ENCODE results near the gene EDN2.
A peak's percentile ranks its signal among the peaks of the same experiment; 100 is the strongest.

Gene EDN2

DNA sequence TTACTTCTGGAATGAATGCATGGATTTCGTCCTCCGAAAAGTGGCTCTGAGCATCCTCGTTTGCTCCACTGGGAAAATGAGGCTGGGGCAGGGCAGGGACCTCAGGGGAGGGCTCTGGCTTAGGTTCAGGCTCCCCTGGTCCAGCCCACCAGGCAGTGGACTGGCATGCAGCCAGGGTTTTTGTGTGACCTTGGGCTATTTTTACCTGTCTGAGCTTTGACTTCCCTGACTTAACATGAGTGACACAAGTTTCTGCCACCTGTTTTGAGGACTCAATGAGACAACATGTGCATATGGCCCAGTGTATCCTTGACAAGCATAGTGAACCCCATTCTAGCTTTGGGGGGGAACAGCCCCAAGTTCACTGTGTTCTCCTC, 32.6 kb upstream of the EDN2 start:
- Histone ChIP-seq H3K27me3 (ENCODE audit: control insufficient read depth in 5 of 5, insufficient read depth in 4 of 5, low read length in 5 of 5) (no peaks in the 10 kb centered on the region), H3K27ac (ENCODE audit: low read depth, low read length) (no peak overlapping the region), H3K4me3 (ENCODE audit: low read depth in 1 of 5, low read length in 5 of 5) (peak overlapping the region in 1 of 5 donors; percentile 66), H3K9me3 (ENCODE audit: control insufficient read depth in 5 of 5, low read length in 5 of 5) (no peaks in the 10 kb centered on the region), H3K4me1 (ENCODE audit: control insufficient read depth in 5 of 5, insufficient read depth in 5 of 5, low read length in 5 of 5) (peaks cover 7 to 23% (median 21%) of the 10 kb centered on the region in 5 donors), H3K9ac (ENCODE audit: low read length in 5 of 5) (peak overlapping the region in 2 of 5 donors; percentile 66 to 79), H3K36me3 (ENCODE audit: control insufficient read depth in 5 of 5, insufficient read depth in 5 of 5, low read length in 5 of 5) (peaks cover 0 to 34% (median 14%) of the 10 kb centered on the region in 5 donors)

DNA sequence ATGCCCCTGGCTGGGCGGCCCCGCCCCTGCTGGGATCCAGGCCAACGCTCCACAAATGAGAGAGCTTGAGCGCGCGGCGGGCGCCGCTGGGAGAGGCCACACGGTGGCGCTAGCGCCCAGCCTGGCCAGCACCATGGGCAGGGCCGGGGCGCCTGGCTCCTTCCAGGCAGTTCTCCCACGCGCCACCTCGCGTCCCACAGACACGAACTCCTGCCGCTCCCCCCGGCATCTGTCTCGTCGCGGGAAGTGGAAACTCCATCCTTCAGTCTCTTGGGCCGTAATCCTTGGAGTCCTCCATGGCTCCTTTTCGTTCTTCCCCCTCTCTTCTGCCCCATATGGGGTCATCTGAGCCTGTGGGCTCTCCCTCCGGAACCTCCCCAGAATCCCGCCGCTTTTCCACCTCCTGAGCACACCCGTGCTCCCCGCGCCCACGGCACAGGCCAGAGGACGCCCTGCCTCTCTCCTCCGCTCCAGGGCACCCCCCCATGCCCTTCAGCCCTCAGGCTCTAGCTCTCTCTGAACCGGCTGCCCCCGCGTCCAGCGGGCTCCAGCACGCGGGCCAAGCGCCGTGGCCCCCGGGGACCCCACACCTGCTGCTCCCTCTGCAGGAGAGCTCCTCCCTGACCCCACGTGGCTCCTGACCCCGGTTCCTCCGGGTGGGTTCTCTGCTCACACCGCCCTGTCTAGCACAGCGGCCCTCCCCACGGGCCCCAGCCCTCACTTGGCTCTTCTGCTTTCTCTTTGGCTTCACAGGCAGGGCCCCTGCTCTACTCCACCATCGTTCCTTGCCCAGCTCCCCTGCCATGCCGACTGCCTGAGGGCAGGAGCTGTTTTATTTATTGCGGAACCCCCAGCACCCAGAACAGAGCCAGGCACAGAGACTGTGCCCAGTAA, 31.9 kb upstream of the EDN2 start:
- Histone ChIP-seq H3K9ac (ENCODE audit: low read length in 5 of 5) (peak overlapping the region in 4 of 5 donors; percentile 10 to 79 (median 44)), H3K27ac (ENCODE audit: low read depth, low read length) (no peak overlapping the region), H3K27me3 (ENCODE audit: control insufficient read depth in 5 of 5, insufficient read depth in 4 of 5, low read length in 5 of 5) (no peaks in the 10 kb centered on the region), H3K36me3 (ENCODE audit: control insufficient read depth in 5 of 5, insufficient read depth in 5 of 5, low read length in 5 of 5) (peaks cover 0 to 32% (median 15%) of the 10 kb centered on the region in 5 donors), H3K4me3 (ENCODE audit: low read depth in 1 of 5, low read length in 5 of 5) (peak overlapping the region; percentile 56 to 66 (median 65)), H3K9me3 (ENCODE audit: control insufficient read depth in 5 of 5, low read length in 5 of 5) (no peaks in the 10 kb centered on the region), H3K4me1 (ENCODE audit: control insufficient read depth in 5 of 5, insufficient read depth in 5 of 5, low read length in 5 of 5) (peaks cover 7 to 23% (median 21%) of the 10 kb centered on the region in 5 donors)

GRCh38 chr1:41515778-41516167, 31.3 kb upstream of the EDN2 start:
- Histone ChIP-seq H3K9ac (ENCODE audit: low read length in 5 of 5) (no peak overlapping the region), H3K4me1 (ENCODE audit: control insufficient read depth in 5 of 5, insufficient read depth in 5 of 5, low read length in 5 of 5) (peaks cover 7 to 23% (median 21%) of the 10 kb centered on the region in 5 donors), H3K4me3 (ENCODE audit: low read depth in 1 of 5, low read length in 5 of 5) (peak overlapping the region in 1 of 5 donors; percentile 5), H3K27ac (ENCODE audit: low read depth, low read length) (no peak overlapping the region), H3K36me3 (ENCODE audit: control insufficient read depth in 5 of 5, insufficient read depth in 5 of 5, low read length in 5 of 5) (peaks cover 0 to 32% (median 16%) of the 10 kb centered on the region in 5 donors), H3K27me3 (ENCODE audit: control insufficient read depth in 5 of 5, insufficient read depth in 4 of 5, low read length in 5 of 5) (no peaks in the 10 kb centered on the region), H3K9me3 (ENCODE audit: control insufficient read depth in 5 of 5, low read length in 5 of 5) (no peaks in the 10 kb centered on the region)

DNA sequence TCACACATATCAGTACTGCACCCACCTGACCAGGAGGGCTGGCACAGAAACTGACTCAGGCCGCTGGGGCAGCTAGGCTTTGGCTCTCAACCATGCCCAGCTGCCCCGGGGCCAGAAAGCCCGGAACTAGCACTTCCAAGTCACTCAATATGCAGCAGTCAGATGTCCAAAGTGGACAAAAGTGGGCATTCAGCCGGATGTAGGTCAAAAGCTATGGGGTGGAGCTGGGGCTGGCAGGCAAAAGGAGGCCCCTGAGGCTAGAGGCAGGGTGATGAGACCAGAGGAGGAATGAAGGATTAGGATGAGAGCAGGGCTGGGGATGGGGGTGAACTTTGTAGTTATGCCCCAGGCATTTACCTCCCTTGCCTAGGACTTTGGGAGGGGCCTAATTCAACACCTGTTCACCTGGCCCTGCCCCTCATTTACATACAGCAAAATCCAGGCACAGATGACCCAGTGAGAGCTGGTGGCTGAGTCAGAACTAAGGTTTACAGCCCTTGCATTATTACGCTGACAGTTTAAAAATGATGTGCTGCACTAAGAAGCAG, 30.7 kb upstream of the EDN2 start:
- Histone ChIP-seq H3K9ac (ENCODE audit: low read length in 5 of 5) (no peak overlapping the region), H3K9me3 (ENCODE audit: control insufficient read depth in 5 of 5, low read length in 5 of 5) (no peaks in the 10 kb centered on the region), H3K4me1 (ENCODE audit: control insufficient read depth in 5 of 5, insufficient read depth in 5 of 5, low read length in 5 of 5) (peaks cover 7 to 23% (median 21%) of the 10 kb centered on the region in 5 donors), H3K27me3 (ENCODE audit: control insufficient read depth in 5 of 5, insufficient read depth in 4 of 5, low read length in 5 of 5) (no peaks in the 10 kb centered on the region), H3K36me3 (ENCODE audit: control insufficient read depth in 5 of 5, insufficient read depth in 5 of 5, low read length in 5 of 5) (peaks cover 0 to 34% (median 15%) of the 10 kb centered on the region in 5 donors), H3K4me3 (ENCODE audit: low read depth in 1 of 5, low read length in 5 of 5) (no peak overlapping the region), H3K27ac (ENCODE audit: low read depth, low read length) (no peak overlapping the region)

DNA sequence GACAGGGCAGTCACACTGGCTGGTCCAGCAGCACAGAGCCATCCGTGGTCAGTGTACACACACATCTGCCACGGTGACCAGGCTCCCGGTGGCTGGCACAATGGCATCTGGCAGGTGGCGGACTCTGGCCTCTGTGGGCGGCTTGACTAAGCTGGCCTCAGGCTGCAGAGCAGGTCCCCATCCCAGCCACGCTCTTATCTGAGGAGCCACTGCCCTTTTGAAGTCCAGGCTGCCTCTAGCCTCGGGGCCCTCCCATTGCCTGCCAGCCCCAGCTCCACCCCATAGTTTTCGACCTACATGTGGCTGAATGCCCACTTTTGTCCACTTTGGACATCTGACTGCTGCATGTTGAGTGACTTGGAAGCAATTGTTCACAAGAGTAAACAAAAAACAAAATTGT, 29.9 kb upstream of the EDN2 start:
- Histone ChIP-seq H3K9ac (ENCODE audit: low read length in 5 of 5) (no peak overlapping the region), H3K4me1 (ENCODE audit: control insufficient read depth in 5 of 5, insufficient read depth in 5 of 5, low read length in 5 of 5) (peaks cover 7 to 23% (median 21%) of the 10 kb centered on the region in 5 donors), H3K27me3 (ENCODE audit: control insufficient read depth in 5 of 5, insufficient read depth in 4 of 5, low read length in 5 of 5) (no peaks in the 10 kb centered on the region), H3K4me3 (ENCODE audit: low read depth in 1 of 5, low read length in 5 of 5) (no peak overlapping the region), H3K9me3 (ENCODE audit: control insufficient read depth in 5 of 5, low read length in 5 of 5) (no peaks in the 10 kb centered on the region), H3K36me3 (ENCODE audit: control insufficient read depth in 5 of 5, insufficient read depth in 5 of 5, low read length in 5 of 5) (peaks cover 0 to 36% (median 16%) of the 10 kb centered on the region in 5 donors), H3K27ac (ENCODE audit: low read depth, low read length) (no peak overlapping the region)

GRCh38 chr1:41513383-41513735, 28.9 kb upstream of the EDN2 start:
- Histone ChIP-seq H3K27me3 (ENCODE audit: control insufficient read depth in 5 of 5, insufficient read depth in 4 of 5, low read length in 5 of 5) (no peaks in the 10 kb centered on the region), H3K27ac (ENCODE audit: low read depth, low read length) (no peak overlapping the region), H3K9me3 (ENCODE audit: control insufficient read depth in 5 of 5, low read length in 5 of 5) (no peaks in the 10 kb centered on the region), H3K4me3 (ENCODE audit: low read depth in 1 of 5, low read length in 5 of 5) (no peak overlapping the region), H3K9ac (ENCODE audit: low read length in 5 of 5) (no peak overlapping the region), H3K4me1 (ENCODE audit: control insufficient read depth in 5 of 5, insufficient read depth in 5 of 5, low read length in 5 of 5) (peaks cover 7 to 23% (median 21%) of the 10 kb centered on the region in 5 donors), H3K36me3 (ENCODE audit: control insufficient read depth in 5 of 5, insufficient read depth in 5 of 5, low read length in 5 of 5) (peaks cover 0 to 34% (median 16%) of the 10 kb centered on the region in 5 donors)

DNA sequence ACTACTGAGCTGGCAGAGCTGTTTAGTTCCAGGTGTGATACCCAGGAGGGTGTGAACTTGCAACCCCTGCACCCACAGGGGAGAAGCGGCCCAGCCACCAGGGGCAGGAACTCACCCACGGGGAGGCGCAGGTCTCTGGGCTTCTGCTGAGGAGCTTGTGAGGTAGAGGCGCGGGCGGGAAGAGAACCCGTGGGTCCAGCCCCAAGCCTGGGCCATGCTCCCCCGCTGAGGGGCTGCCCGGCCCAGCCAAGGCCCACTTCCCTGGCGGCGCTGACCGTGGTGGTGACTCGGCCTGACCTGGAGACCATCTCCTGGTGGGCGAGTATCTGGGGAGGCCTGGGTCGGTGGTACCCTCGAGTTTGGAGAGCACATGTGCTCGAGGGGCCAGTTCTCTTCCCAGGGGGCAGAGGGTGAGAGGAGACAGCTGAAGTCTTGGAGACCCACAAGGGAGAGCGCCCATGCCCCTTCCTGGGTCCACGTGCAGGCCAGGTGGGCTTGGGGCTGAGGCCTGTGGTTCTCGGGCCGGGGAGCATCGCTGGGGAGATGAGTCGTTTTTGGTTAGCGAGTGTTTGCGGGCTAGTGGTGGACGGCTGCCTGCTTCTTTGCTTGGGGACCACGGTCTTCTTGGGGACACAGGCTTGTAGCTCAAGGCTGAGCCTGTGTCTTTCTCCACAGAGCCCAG, 28.4 kb upstream of the EDN2 start:
- Histone ChIP-seq H3K9ac (ENCODE audit: low read length in 5 of 5) (no peak overlapping the region), H3K4me1 (ENCODE audit: control insufficient read depth in 5 of 5, insufficient read depth in 5 of 5, low read length in 5 of 5) (peaks cover 7 to 23% (median 21%) of the 10 kb centered on the region in 5 donors), H3K27me3 (ENCODE audit: control insufficient read depth in 5 of 5, insufficient read depth in 4 of 5, low read length in 5 of 5) (no peaks in the 10 kb centered on the region), H3K27ac (ENCODE audit: low read depth, low read length) (no peak overlapping the region), H3K4me3 (ENCODE audit: low read depth in 1 of 5, low read length in 5 of 5) (no peak overlapping the region), H3K9me3 (ENCODE audit: control insufficient read depth in 5 of 5, low read length in 5 of 5) (no peaks in the 10 kb centered on the region), H3K36me3 (ENCODE audit: control insufficient read depth in 5 of 5, insufficient read depth in 5 of 5, low read length in 5 of 5) (peaks cover 0 to 30% (median 16%) of the 10 kb centered on the region in 5 donors)

- no peaks in the 10 kb centered on the region for H3K27me3 ChIP-seq (ENCODE audit: control insufficient read depth in 5 of 5, insufficient read depth in 4 of 5, low read length in 5 of 5)
- no peak overlapping the region for H3K27ac ChIP-seq (ENCODE audit: low read depth, low read length)
- peaks cover 7 to 24% (median 13%) of the 10 kb centered on the region in 5 donors for H3K4me1 ChIP-seq (ENCODE audit: control insufficient read depth in 5 of 5, insufficient read depth in 5 of 5, low read length in 5 of 5)
- H3K36me3 ChIP-seq (ENCODE audit: control insufficient read depth in 5 of 5, insufficient read depth in 5 of 5, low read length in 5 of 5): peaks cover 0 to 29% (median 16%) of the 10 kb centered on the region in 5 donors
- no peaks in the 10 kb centered on the region for H3K9me3 ChIP-seq (ENCODE audit: control insufficient read depth in 5 of 5, low read length in 5 of 5)
- H3K9ac ChIP-seq (ENCODE audit: low read length in 5 of 5): no peak overlapping the region
- no peak overlapping the region for H3K4me3 ChIP-seq (ENCODE audit: low read depth in 1 of 5, low read length in 5 of 5)
Observed at GRCh38 chr1:41511239-41511540, 26.7 kb upstream of the EDN2 start.

GRCh38 chr1:41510531-41511238, 26.2 kb upstream of the EDN2 start:
- Histone ChIP-seq H3K9me3 (ENCODE audit: control insufficient read depth in 5 of 5, low read length in 5 of 5) (no peaks in the 10 kb centered on the region), H3K27ac (ENCODE audit: low read depth, low read length) (no peak overlapping the region), H3K36me3 (ENCODE audit: control insufficient read depth in 5 of 5, insufficient read depth in 5 of 5, low read length in 5 of 5) (peaks cover 0 to 29% (median 16%) of the 10 kb centered on the region in 5 donors), H3K27me3 (ENCODE audit: control insufficient read depth in 5 of 5, insufficient read depth in 4 of 5, low read length in 5 of 5) (no peaks in the 10 kb centered on the region), H3K4me3 (ENCODE audit: low read depth in 1 of 5, low read length in 5 of 5) (no peak overlapping the region), H3K9ac (ENCODE audit: low read length in 5 of 5) (no peak overlapping the region), H3K4me1 (ENCODE audit: control insufficient read depth in 5 of 5, insufficient read depth in 5 of 5, low read length in 5 of 5) (peaks cover 3 to 19% (median 9%) of the 10 kb centered on the region in 5 donors)

Data from subcutaneous abdominal adipose tissue (tissue), 5 donors.